Right renal cortex interstitium (tissue), 3 donors: Measurements from ENCODE around the gene TMEM126B. TPM values are rescaled to one million over a fixed set of nuclear protein-coding genes. Genes with fewer than 3 reads are reported as not detected.
"Not testable (repeated sequence)": the region's sequence is repeated elsewhere in the genome, so short reads cannot be mapped to it uniquely, and the experiment has no call there.

ENCODE experiments used
- DNase-seq, 3 donors: peaks; one replicate each; pipeline ENCODE4 v3.0.0-alpha.2; 2013; ENCODE audit warnings: low read depth in 3 of 3, low spot score in 2 of 3
- polyA plus RNA-seq, 3 donors: library from polyadenylated mRNA; unstranded; fragments of 120-200 nt; gene quantifications; one replicate each; pipeline ENCODE4 v1.2.1, GENCODE V29; 2013; ENCODE audit not compliant: insufficient read length in 3 of 3

The TMEM126B gene
- polyA plus RNA-seq: 10 to 100 TPM; 70.4 to 75.5 (median 72.2) TPM

GRCh38 chr11:85627998-85628770 lies at the start of gene TMEM126B:
Gene TMEM126B, plus strand, starts transcription at chr11:85628593. Its CDS starts 15 bp downstream, at chr11:85628608.
- peak; percentile 91 to 95 (median 91) for DNase-seq

DNA sequence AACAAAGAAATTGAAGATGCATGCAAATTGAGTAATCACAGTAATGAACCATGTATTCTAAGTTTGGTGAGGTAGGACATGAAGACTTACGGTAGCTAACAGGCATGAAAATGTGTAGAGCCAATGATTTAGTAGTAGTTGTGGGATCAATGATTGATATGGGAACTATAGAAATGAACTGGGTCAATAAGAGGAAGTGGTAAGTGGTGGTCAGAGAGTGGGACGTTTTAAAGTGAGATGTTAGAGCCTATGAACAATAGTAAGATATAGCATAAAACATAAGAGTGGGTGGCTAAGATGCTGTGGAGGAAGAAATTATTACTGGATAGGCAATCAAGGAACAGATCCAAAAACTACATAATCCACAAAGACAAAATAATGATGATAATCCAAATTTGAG lies 46.3 kb upstream of the TMEM126B start:
- DNase-seq: no peak

- no peak for DNase-seq
These were observed 39.0 kb upstream of the TMEM126B start for GRCh38 chr11:85589373-85589772.

- DNase-seq: no peak
These were observed 37.4 kb upstream of the TMEM126B start for GRCh38 chr11:85590848-85591483.

- no peak for DNase-seq
These were observed 33.0 kb upstream of the TMEM126B start for GRCh38 chr11:85595285-85595884.

DNA sequence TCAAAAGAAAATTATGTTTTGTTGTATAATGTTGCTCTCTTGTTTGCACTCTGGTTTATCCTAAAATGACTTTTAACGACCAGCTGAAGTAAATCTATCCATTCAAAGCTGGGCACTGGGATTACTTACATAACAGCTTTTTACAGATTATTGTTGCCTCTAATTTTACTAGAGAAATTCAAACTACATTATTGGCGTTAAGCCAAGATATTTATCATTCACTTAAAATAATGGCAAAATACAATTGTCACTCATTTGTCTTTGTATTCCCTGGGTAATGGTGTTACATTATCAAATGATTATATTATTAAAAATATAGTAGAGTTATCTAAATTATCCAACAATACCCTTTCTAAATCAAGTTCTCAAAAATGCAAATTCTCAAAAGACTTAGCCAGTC lies 31.5 kb upstream of the TMEM126B start:
- no peak for DNase-seq

DNA sequence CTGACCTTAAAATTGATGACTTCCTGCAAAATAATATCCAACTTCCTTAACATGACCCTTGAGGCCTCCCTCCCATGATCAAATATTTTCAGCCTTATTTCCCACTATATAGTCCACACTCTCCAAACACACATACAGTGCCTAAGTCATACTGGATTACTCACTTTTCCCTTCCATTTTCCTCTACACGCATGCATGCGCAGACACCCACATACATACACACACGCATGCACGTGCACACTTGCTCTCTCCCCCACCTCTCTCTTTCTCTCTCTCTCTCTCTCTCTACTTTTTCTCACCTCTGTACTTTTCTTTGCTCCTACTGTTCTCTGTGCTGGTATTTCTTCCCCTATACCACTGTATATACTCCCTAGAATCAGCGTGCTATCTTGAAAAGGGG lies 29.3 kb upstream of the TMEM126B start:
- DNase-seq: no peak

DNA sequence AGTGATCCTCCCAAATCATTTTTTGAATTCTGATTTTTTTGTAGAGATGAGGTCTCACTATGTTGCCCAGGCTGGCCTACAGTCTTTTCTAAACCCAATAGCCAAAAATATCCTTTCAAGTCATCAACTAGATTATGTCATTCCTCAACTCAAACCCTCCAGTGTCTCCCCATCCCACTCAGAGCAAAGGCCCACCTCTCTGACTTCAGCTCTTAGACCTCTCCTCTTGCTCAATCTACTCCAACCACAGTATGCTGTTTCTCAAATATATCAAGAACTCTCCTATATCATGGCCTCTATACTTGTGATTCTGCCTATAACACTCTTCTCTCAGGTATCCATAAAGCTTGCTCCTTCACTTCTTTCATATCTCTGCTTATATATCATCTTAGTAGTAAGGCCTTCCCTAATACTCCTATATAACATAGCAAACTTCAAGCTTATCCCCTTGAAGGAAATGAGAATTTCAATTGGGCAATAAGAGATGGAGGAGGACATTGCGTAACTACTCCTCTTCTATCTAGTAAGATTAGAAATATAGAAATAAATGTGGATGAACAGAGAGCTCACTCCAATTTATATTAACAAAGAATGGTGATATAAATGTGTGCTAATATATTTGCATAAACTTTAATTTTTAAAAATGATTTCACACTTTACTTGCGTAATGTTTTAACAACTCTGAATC lies 25.7 kb upstream of the TMEM126B start:
- DNase-seq: no peak

- no peak for DNase-seq
These were observed 25.2 kb upstream of the TMEM126B start for GRCh38 chr11:85603220-85603619.

- not testable (repeated sequence) for DNase-seq
These were observed 22.2 kb upstream of the TMEM126B start for GRCh38 chr11:85606237-85606636.

DNA sequence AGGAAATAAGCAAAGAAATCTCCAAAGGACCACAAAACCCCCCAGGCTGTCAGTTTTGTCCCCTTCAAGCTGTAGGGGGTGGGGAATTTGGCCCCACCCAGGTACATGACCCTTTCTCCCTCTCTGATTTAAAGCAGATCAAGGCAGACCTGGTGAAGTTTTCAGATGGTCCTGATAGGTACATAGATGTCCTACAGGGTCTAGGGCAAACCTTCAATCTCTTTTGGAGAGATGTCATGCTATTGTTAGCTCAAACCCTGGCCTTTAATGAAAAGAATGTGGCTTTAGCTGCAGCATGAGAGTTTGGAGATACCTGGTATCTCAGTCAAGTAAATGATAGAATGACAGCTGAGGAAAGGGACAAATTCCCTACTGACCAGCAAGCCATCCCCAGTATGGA lies 19.8 kb upstream of the TMEM126B start:
- not testable (repeated sequence) for DNase-seq

DNA sequence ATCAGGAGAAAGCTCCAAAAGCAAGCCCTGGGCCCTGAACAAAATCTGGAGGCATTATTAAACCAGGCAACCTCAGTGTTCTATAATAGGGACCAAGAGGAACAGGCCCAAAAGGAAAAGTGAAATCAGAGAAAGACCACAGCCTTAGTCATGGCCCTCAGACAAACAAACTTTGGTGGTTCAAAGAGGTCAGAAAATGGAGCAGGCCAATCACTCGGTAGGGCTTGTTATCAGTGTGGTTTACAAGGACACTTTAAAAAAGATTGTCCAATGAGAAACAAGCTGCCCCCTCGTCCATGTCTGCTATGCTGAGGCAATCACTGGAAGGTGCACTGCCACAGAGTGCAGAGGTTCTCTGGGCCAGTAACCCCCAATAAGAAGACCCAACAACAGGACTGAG lies 19.1 kb upstream of the TMEM126B start:
- not testable (repeated sequence) for DNase-seq

DNA sequence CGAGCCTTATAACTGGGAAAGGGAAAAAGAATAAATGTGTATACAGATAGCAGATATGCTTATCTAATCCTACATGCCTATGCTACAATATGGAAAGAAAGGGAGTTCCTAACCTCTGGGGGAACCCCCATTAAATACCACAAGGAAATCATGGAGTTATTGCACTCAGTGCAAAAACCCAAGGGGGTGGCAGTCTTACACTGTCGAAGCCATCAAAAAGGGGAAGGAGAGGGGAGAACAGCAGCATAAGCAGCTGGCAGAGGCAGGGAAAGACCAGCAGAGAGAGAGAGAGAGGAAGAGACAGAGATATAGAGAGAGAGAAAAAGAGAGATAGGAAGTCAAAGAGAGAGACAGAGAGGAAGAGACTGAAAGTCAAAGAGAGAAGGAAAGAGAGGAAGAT lies 16.8 kb upstream of the TMEM126B start:
- DNase-seq: not testable (repeated sequence)

DNA sequence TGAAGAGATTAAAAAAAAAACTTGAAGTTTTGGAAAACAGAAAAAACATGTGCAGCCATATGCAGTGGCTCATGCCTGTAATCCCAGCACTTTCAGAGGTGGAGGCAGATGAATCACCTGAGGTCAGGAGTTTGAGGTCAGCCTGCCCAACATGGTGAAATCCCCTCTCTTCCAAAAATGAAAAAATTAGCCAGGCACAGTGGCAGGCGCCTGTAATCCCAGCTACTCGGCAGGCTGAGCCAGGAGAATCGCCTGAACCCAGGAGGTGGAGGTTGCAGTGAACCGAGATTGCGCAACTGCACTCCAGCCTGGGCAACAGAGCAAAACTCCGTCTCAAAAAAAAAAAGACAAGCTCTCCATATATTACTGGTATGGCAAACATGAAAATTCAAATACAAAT lies 8.9 kb upstream of the TMEM126B start:
- no peak for DNase-seq

- DNase-seq: no peak
These were observed 8.1 kb upstream of the TMEM126B start for GRCh38 chr11:85620256-85620655.

- no peak for DNase-seq
These were observed 1.9 kb upstream of the TMEM126B start for GRCh38 chr11:85626496-85626895.

DNA sequence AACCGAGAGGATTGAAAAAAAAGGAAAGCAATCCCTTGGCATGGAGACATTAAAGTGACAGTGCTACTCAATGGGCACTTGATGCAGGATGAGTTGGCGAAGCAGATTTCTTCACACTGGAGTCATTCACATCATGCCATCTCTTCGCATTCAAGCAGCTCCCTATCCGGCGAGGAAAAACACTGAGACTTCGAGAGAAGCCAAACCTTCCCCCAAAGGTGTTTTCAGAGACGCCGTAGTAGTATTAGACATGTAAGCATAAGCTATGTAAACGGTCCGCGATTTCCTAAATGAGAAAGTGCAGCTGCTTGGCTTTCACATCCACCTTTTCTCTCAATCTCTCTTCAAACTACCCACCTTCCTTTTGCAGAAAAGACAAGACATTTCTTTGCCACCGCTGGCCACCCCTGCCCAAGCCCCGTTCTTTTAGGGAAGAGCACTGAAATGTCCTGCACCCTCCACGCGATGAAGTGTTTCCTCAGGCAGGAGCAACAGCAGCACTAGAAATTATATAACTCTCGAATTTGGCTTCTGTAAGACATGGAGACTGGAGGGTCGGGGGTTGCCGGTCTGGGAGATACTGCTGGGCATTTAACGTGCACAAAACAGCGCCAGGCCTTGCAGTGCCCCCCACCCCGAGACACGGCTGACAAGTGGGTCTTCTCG lies 928 bp upstream of the TMEM126B start, which contains the start of gene DLG2:
TSS of gene DLG2 (minus strand) at position 13 of the 666 bp plus-strand sequence.
- peak in 1 of 3 donors; percentile 18 for DNase-seq

DNA sequence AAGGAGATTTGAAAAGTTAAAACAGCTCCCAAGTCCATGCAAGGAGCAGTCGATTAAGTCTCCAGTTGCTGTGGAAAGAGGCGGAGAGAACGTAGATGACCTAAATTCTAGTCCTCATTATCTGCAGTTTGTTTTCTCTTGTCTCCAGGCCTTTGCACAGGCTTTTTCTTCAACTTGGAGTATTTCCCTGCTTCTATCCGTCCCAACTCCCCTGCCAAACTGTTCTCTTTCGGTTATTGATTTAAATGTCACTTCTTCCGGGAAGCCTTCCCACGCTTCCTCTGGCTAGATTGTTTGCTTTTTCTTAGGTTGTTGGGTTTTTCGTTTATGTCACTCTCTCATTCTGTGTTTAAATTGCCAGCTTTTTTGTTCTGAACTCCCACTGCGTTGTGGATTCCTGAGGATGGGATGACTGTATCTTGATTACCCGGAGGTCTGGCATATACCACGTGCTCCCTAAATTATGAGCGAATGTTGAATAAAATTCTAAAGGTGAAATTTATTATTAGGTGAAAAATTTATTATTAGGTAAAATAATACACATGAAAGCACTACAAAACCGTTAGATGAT lies 463 bp downstream of the TMEM126B start:
- no peak for DNase-seq

- no peak for DNase-seq
These were observed 6.4 kb downstream of the TMEM126B start for GRCh38 chr11:85634747-85635146.

DNA sequence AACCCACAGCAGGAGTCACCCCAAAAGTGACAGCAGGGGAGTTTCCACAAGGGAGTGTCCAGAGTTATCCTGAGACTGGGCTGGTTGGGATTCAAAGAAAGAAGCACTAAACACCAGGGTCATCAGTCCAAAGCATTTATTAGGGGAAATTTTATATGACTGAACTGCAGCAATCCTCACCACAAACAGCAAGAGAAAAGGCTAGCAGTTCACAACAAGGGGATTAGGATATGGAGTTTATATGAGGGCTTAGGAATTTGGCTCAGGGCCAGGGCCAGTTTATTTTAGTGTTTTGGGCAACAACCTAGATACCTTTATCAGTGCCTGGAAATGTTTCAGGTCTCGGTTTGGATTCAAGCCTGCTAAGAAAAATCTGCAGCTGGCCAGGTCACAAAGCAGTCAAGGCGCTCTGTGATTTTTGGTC lies 14.8 kb downstream of the TMEM126B start:
- no peak for DNase-seq
